Pancreas (tissue), 10 donors: ENCODE results near the gene CIAO2B. TPM values are rescaled to one million over a fixed set of nuclear protein-coding genes. Genes with fewer than 3 reads are reported as not detected.
"Not testable (repeated sequence)": the region's sequence is repeated elsewhere in the genome, so short reads cannot be mapped to it uniquely, and the experiment has no call there.

Experiments used
- ATAC-seq, 4 donors: fragments of 200-7000 bp; cut with Tn5 transposase; one replicate each; pipeline versions ENCODE4 v1.8.0 to v1.9.1; 2020; ENCODE audit warnings: mild to moderate bottlenecking in 4 of 4, moderate library complexity in 4 of 4
- DNase-seq, 6 donors: peaks; one replicate each; pipeline ENCODE4 v3.0.0-alpha.2; 2020
- FAIRE-seq: peaks from 2 replicates; lab custom pipeline; 2012; peaks lifted over from hg19 to GRCh38; lab: Jason Lieb, UNC
- H3K27ac ChIP-seq, 4 donors: fragments of 200-600 bp; sonication (generic); 1 replicate in 3 of 4; 2 replicates in 1 of 4; pipeline versions ENCODE4 v1.5.0 to v1.8.0; 2020
- H3K27me3 ChIP-seq, 4 donors: fragments of 200-600 bp; one replicate each; pipeline ENCODE4 v1.8.0; 2021
- H3K36me3 ChIP-seq, 3 donors: fragments of 200-600 bp; sonication (generic) in 1 of 3; one replicate each; pipeline versions ENCODE4 v1.5.0 to v1.8.0; 2020 to 2021
- H3K4me1 ChIP-seq, 3 donors: fragments of 200-600 bp; one replicate each; pipeline ENCODE4 v1.8.0; 2021
- H3K4me3 ChIP-seq, 4 donors: fragments of 200-600 bp; sonication (generic) in 2 of 4; one replicate each; pipeline versions ENCODE4 v1.5.0 to v1.8.0; 2020 to 2021
- H3K9me3 ChIP-seq, 4 donors: fragments of 200-600 bp; one replicate each; pipeline ENCODE4 v1.8.0; 2021
- CTCF ChIP-seq, 4 donors: fragments of 200-600 bp; sonication (generic) in 3 of 4; IDR thresholded peaks; one replicate each; pipeline versions ENCODE4 v1.5.0 to v1.8.0; 2021; ENCODE audit warnings: antibody characterized with exemption in 4 of 4
- WGBS, 2 donors: extraction: QIAGEN DNeasy Blood & Tissue Kit; methylation state at CpG; one replicate each; pipeline ENCODE4 v1.1.7; 2013; 5-methylcytosine and 5-hydroxymethylcytosine counted together
- intact Hi-C, 3 donors: fragments of 100-400 bp; cut with DNase I; formaldehyde crosslinking; loops; one replicate each; pipeline versions ENCODE4 v1.11.1 to v1.14.2; 2022
- polyA plus RNA-seq, 2 donors: library from polyadenylated mRNA; stranded (reverse); fragments of 200-250 nt; gene quantifications; one replicate each; pipeline ENCODE4 v1.2.3, GENCODE V29; 2013
- total RNA-seq, 6 donors: library from RNA; stranded (reverse); fragmentation: NEBNext Ultra II Directional in 4 of 6; extraction: Animal tissue kit (Norgen Biotek cat#: 25700) in 4 of 6; gene quantifications; one replicate each; pipeline versions ENCODE4 v1.2.1 to v1.2.4, GENCODE V29; 2021 to 2023
- donor health status: healthy with polysubstance abuse.
- donor health status: DM: no; HTN: no; CAD: no; lungs with moderate emphysema.
- donor health status: DM: no; HTN: no; CAD: no.
- donor health status: control.
- donor health status: control.
- donor health status: Bipolar disorder and iron deficiency.
- donor health status: DM: yes; HTN: yes; CAD: no.
- donor health status: DM: no; HTN: no; CAD: no.
- donor health status: DM: no; HTN: no; CAD: no.
- donor health status: DM: yes; HTN: yes; CAD: no.

CIAO2B gene
- total and polyA plus RNA-seq, 8 donors: 14.8 to 86.9 (median 26.3) TPM

DNA sequence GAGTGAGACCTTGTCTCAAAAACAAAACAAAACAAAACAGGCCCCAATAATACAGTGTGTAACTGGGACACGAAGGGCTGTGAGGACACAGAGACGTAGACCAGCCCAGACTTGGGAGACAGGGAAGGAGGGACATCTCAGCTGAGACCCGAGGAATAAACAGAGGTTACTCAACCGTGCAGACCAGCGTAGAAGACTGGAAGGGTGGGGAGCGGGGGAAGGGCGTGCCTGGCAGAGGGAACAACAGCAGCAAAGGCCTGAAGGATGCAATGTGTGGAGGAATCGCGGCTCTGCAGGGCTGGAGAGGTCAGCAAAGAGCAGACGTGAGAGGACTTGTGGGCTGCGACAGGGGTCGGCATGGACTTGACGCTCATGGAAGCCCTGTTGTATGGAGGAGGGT is 42.5 kb upstream of the CIAO2B start:
- intact Hi-C loops: loop anchor here (5.0 to 10.0 kb wide), 4 partner anchors 62 to 188 kb away; partner anchors contain the start of genes B3GNT9 (in 2 of the 3), CDH16 (in 1 of the 3), FBXL8 (in 1 of the 3) and HSF4 (in 1 of the 3)
- H3K27ac ChIP-seq: no peak overlapping the region
- no peak for DNase-seq
- H3K4me3 ChIP-seq: no peak overlapping the region
- no peaks in the 10 kb centered on the region for H3K4me1 ChIP-seq
- H3K27me3 ChIP-seq: no peaks in the 10 kb centered on the region
- no peaks in the 10 kb centered on the region for H3K9me3 ChIP-seq
- 36 to 43% methylated on average over 13 of the region's 13 CpGs for WGBS, 2 donors
- TF ChIP-seq CTCF (IDR thresholded peaks at IDR 0.05): no peak
- H3K36me3 ChIP-seq: no peaks in the 10 kb centered on the region
- FAIRE-seq: no peak
- ATAC-seq: no peak

GRCh38 chr16:66975302-66975893 is 41.2 kb upstream of the CIAO2B start:
- FAIRE-seq: no peak
- no peak overlapping the region for H3K27ac ChIP-seq

GRCh38 chr16:66974932-66975246 is 40.7 kb upstream of the CIAO2B start:
- H3K27me3 ChIP-seq, H3K36me3 ChIP-seq, FAIRE-seq, DNase-seq, H3K4me1 ChIP-seq, ATAC-seq, H3K9me3 ChIP-seq, H3K27ac ChIP-seq, H3K4me3 ChIP-seq: not testable (repeated sequence)
- WGBS, 2 donors: 53 to 66% methylated on average over 9 to 11 of the region's 11 CpGs
- intact Hi-C loops: loop anchor here (5.0 to 10.0 kb wide), 4 partner anchors 60 to 190 kb away; partner anchors contain the start of genes B3GNT9 (in 2 of the 3), CDH16 (in 1 of the 3), FBXL8 (in 1 of the 3) and HSF4 (in 1 of the 3)

More at GRCh38 chr16:66975302-66975893, 41.2 kb upstream of the CIAO2B start:
- 55 to 61% methylated on average over 14 of the region's 14 CpGs for WGBS, 2 donors
- no peak for TF ChIP-seq CTCF (IDR thresholded peaks at IDR 0.05)
- Histone ChIP-seq H3K36me3 (no peaks in the 10 kb centered on the region), H3K4me3 (no peak overlapping the region), H3K27me3 (no peaks in the 10 kb centered on the region), H3K9me3 (no peaks in the 10 kb centered on the region), H3K4me1 (no peaks in the 10 kb centered on the region)
- intact Hi-C loops: loop anchor here (5.0 to 10.0 kb wide), 4 partner anchors 61 to 189 kb away; partner anchors contain the start of genes B3GNT9 (in 2 of the 3), CDH16 (in 1 of the 3), FBXL8 (in 1 of the 3) and HSF4 (in 1 of the 3)
- ATAC-seq (no peak), DNase-seq (no peak)

GRCh38 chr16:66974156-66974931 is 40.1 kb upstream of the CIAO2B start:
- intact Hi-C loops: loop anchor here (10.0 kb wide), 3 partner anchors 60 to 190 kb away; partner anchors contain the start of genes B3GNT9 (in 1 of the 3), CDH16 (in 1 of the 3), FBXL8 (in 1 of the 3) and HSF4 (in 1 of the 3)
- not testable (repeated sequence) for H3K36me3 ChIP-seq, H3K9me3 ChIP-seq, H3K4me1 ChIP-seq, FAIRE-seq, H3K4me3 ChIP-seq, DNase-seq, H3K27ac ChIP-seq, H3K27me3 ChIP-seq, ATAC-seq
- WGBS, 2 donors: 75 to 84% methylated on average over 28 to 32 of the region's 32 CpGs

DNA sequence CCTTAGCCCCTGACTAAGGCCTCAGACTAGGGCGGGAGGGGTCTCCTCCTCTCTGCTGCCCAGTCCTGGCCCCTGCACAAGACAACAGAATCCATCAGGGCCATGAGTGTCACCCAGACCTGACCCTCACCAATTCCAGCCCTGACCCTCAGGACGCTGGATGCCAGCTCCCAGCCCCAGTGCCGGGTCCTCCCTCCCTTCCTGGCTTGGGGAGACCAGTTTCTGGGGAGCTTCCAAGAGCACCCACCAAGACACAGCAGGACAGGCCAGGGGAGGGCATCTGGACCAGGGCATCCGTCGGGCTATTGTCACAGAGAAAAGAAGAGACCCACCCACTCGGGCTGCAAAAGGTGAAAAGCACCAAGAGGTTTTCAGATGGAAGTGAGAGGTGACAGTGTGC is 39.5 kb upstream of the CIAO2B start:
- intact Hi-C loops: loop anchor here (10.0 kb wide), 3 partner anchors 59 to 191 kb away; partner anchors contain the start of genes B3GNT9 (in 1 of the 3), CDH16 (in 1 of the 3), FBXL8 (in 1 of the 3) and HSF4 (in 1 of the 3)
- no peak for TF ChIP-seq CTCF (IDR thresholded peaks at IDR 0.05)
- ATAC-seq: no peak
- Histone ChIP-seq H3K9me3 (no peaks in the 10 kb centered on the region), H3K27ac (no peak overlapping the region), H3K27me3 (no peaks in the 10 kb centered on the region), H3K4me3 (no peak overlapping the region), H3K36me3 (no peaks in the 10 kb centered on the region), H3K4me1 (no peaks in the 10 kb centered on the region)
- 71 to 85% methylated on average over 6 of the region's 6 CpGs for WGBS, 2 donors
- no peak for DNase-seq
- no peak for FAIRE-seq
